ENCODE measurements around the gene SMIM33.

The SMIM33 gene

GRCh38 chr5:139517683-139518564, 47.1 kb downstream of the SMIM33 start:
- H2AFZ ChIP-seq (ENCODE audit: low read depth, low read length), result peak overlapping the region; percentile 77; the same call in 1 of the 2 replicates
- peak overlapping the region; percentile 89 for H3K9ac ChIP-seq (ENCODE audit: low read length)
- no peaks in the 10 kb centered on the region for H4K20me1 ChIP-seq (ENCODE audit: insufficient read depth, low read length)
- peak overlapping the region; percentile 84 for H3K4me3 ChIP-seq (ENCODE audit: low read length)
- H3K79me2 ChIP-seq (ENCODE audit: low read length), result no peaks in the 10 kb centered on the region
- H3K36me3 ChIP-seq (replicated peaks; ENCODE audit: low read depth, low read length), result no peaks in the 10 kb centered on the region
- peak overlapping the region; percentile 99 for H3K4me2 ChIP-seq (ENCODE audit: low read length)
- H3K27ac ChIP-seq (ENCODE audit: low read length), result peak overlapping the region; percentile 41
- H3K4me1 ChIP-seq (ENCODE audit: low read length), result peaks cover 27% of the 10 kb centered on the region
- H3K9me3 ChIP-seq (ENCODE audit: insufficient read depth, low read length), result no peaks in the 10 kb centered on the region
- TF ChIP-seq, protein P1, sequence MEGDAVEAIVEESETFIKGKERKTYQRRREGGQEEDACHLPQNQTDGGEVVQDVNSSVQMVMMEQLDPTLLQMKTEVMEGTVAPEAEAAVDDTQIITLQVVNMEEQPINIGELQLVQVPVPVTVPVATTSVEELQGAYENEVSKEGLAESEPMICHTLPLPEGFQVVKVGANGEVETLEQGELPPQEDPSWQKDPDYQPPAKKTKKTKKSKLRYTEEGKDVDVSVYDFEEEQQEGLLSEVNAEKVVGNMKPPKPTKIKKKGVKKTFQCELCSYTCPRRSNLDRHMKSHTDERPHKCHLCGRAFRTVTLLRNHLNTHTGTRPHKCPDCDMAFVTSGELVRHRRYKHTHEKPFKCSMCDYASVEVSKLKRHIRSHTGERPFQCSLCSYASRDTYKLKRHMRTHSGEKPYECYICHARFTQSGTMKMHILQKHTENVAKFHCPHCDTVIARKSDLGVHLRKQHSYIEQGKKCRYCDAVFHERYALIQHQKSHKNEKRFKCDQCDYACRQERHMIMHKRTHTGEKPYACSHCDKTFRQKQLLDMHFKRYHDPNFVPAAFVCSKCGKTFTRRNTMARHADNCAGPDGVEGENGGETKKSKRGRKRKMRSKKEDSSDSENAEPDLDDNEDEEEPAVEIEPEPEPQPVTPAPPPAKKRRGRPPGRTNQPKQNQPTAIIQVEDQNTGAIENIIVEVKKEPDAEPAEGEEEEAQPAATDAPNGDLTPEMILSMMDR (IDR thresholded peaks at IDR 0.05; ENCODE audit: low read depth, low read length), result peak; percentile 72
- TF ChIP-seq EZH2phosphoT487 (IDR thresholded peaks at IDR 0.05; ENCODE audit: low read depth), result no peak
- H3K27me3 ChIP-seq (ENCODE audit: low read depth, low read length), result no peaks in the 10 kb centered on the region
